Activated effector memory CD4-positive, alpha-beta T cell treated with Interleukin-2 at 50 U/mL for 16 hours (primary cell): ENCODE data around the gene CYP1B1.
"Not testable (repeated sequence)": the region's sequence is repeated elsewhere in the genome, so short reads cannot be mapped to it uniquely, and the experiment has no call there.

Source experiments
- DNase-seq: peaks from one replicate; pipeline ENCODE4 v3.0.0-alpha.2; 2020

Gene CYP1B1

GRCh38 chr2:38098421-38099098 is 22.6 kb upstream of the CYP1B1 start:
- no peak for DNase-seq

GRCh38 chr2:38097988-38098385 is 22.0 kb upstream of the CYP1B1 start:
- no peak for DNase-seq

- DNase-seq: no peak
Measured at GRCh38 chr2:38097258-38097987, 21.5 kb upstream of the CYP1B1 start.

GRCh38 chr2:38095996-38096861 is 20.3 kb upstream of the CYP1B1 start:
- DNase-seq: no peak

- no peak for DNase-seq
Measured at GRCh38 chr2:38095079-38095995, 19.4 kb upstream of the CYP1B1 start.

GRCh38 chr2:38093527-38094165 is 17.7 kb upstream of the CYP1B1 start:
- DNase-seq: no peak

GRCh38 chr2:38092196-38092902 is 16.4 kb upstream of the CYP1B1 start:
- no peak for DNase-seq

- DNase-seq: no peak
Measured at GRCh38 chr2:38091760-38092159, 15.8 kb upstream of the CYP1B1 start.

GRCh38 chr2:38090928-38091327 is 15.0 kb upstream of the CYP1B1 start:
- DNase-seq: no peak

GRCh38 chr2:38090212-38090611 is 14.3 kb upstream of the CYP1B1 start:
- DNase-seq: not testable (repeated sequence)

GRCh38 chr2:38085998-38086698 is 10.2 kb upstream of the CYP1B1 start:
- DNase-seq: not testable (repeated sequence)

- not testable (repeated sequence) for DNase-seq
Measured at GRCh38 chr2:38084556-38084955, 8.6 kb upstream of the CYP1B1 start.

- not testable (repeated sequence) for DNase-seq
Measured at GRCh38 chr2:38082727-38083126, 6.8 kb upstream of the CYP1B1 start.

GRCh38 chr2:38080346-38080745 is 4.4 kb upstream of the CYP1B1 start:
- no peak for DNase-seq

- DNase-seq: no peak
Measured at GRCh38 chr2:38079116-38080052, 3.4 kb upstream of the CYP1B1 start.

GRCh38 chr2:38077431-38077769 is 1.4 kb upstream of the CYP1B1 start:
- DNase-seq: no peak

- DNase-seq: no peak
Measured at GRCh38 chr2:38076710-38077430, 919 bp upstream of the CYP1B1 start.

GRCh38 chr2:38076152-38076709 is 280 bp upstream of the CYP1B1 start:
- no peak for DNase-seq
